ENCODE measurements around the gene DMD. TPM values are rescaled to one million over a fixed set of nuclear protein-coding genes. Genes with fewer than 3 reads are reported as not detected.

The DMD gene
- total and polyA plus RNA-seq, 2 donors (not counting 1 experiment from before 2014, with no cell fraction given) = 5.1 to 7.2 TPM

DNA sequence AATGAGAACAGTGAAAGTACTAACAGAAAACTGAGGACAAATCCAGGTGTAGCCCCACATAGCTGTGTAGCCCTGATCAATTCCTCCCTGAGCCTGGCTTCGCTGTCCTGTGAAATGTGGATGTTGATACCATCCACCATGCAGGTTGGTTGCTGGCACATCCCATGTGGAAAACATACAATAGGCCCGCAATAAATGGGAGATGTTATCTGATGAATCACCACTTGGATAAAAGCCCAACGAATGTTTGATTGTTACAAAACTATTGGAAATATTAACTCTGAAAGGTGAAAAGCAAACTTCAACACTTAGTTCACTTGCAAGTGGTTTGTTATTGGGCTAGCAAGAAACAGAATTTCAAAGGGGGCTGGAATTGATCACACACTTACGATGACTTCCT, 1953.2 kb downstream of the DMD start:
- Histone ChIP-seq H3K9me3 (ENCODE audit: control insufficient read depth, insufficient read depth, low read depth, low read length) (no peaks in the 10 kb centered on the region), H3K27ac (ENCODE audit: insufficient read depth, low read length) (no peak overlapping the region), H4K20me1 (ENCODE audit: control insufficient read depth, extremely low read depth, insufficient read depth, low read length) (no peaks in the 10 kb centered on the region), H3K4me1 (ENCODE audit: control insufficient read depth, extremely low read depth, insufficient read depth, low read length) (no peaks in the 10 kb centered on the region), H2AFZ (ENCODE audit: low read length) (no peak overlapping the region), H3K4me2 (ENCODE audit: extremely low read depth, insufficient read depth, low read length) (no peak overlapping the region), H3K9ac (ENCODE audit: insufficient read depth, low read length) (no peak overlapping the region), H3K27me3 (ENCODE audit: control insufficient read depth, insufficient read depth, low read length) (no peaks in the 10 kb centered on the region), H3K4me3 (replicated peaks in 1 of 4; ENCODE audit: control extremely low read depth in 1 of 4, insufficient read depth in 1 of 4, low read depth in 3 of 4, low read length in 4 of 4) (no peak overlapping the region), H3K36me3 (ENCODE audit: control insufficient read depth, insufficient read depth, low read length) (no peaks in the 10 kb centered on the region), H3K79me2 (ENCODE audit: control insufficient read depth, insufficient read depth, low read length) (no peaks in the 10 kb centered on the region)
- DNase-seq (ENCODE audit: low read depth in 2 of 2) = no peak
- no peak for TF ChIP-seq CTCF (conservative IDR thresholded peaks at IDR 0.05 in 1 of 2, IDR thresholded peaks at IDR 0.05 in 1 of 2; ENCODE audit: low read depth in 1 of 2, low read length in 2 of 2)
- no peak for TF ChIP-seq EZH2 (IDR thresholded peaks at IDR 0.05; ENCODE audit: low read length, missing control alignments)

DNA sequence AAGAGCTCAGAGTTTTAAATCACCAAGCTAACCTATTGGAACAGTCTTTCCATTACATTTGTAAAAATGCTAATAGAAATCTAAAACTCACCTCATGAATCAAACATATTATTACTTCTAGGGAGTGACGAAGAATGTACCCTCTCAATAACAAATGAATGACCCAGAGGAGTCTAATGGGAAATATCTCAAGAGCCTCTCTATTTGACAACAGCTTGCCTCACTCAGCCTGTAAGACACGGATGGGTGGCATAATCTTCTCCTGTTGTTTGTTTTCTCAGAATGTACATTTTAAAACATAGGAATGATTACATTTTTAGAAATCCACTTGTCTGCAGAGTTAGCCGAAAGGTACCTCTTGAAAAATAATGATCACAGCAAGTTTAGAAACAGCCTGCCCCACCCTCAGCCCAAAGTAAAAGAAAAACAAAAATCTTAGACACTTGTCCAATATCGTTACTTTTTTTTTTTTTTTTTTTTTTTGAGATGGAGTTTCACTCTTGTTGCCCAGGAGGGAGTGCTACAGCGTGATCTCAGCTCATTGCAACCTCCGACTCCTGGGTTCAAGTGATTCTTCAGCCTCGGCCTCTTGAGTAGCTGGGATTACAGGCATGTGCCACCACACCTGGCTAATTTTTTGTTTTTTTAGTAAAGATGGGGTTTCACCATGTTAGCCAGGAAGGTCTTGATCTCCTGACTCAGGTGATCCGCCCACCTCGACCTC, 1955.9 kb downstream of the DMD start:
- Histone ChIP-seq H3K9me3 (ENCODE audit: control insufficient read depth, insufficient read depth, low read depth, low read length) (no peaks in the 10 kb centered on the region), H4K20me1 (ENCODE audit: control insufficient read depth, extremely low read depth, insufficient read depth, low read length) (no peaks in the 10 kb centered on the region), H3K36me3 (ENCODE audit: control insufficient read depth, insufficient read depth, low read length) (no peaks in the 10 kb centered on the region), H3K27me3 (ENCODE audit: control insufficient read depth, insufficient read depth, low read length) (no peaks in the 10 kb centered on the region), H3K4me3 (replicated peaks in 1 of 4; ENCODE audit: control extremely low read depth in 1 of 4, insufficient read depth in 1 of 4, low read depth in 3 of 4, low read length in 4 of 4) (no peak overlapping the region), H2AFZ (ENCODE audit: low read length) (no peak overlapping the region), H3K79me2 (ENCODE audit: control insufficient read depth, insufficient read depth, low read length) (no peaks in the 10 kb centered on the region), H3K4me1 (ENCODE audit: control insufficient read depth, extremely low read depth, insufficient read depth, low read length) (no peaks in the 10 kb centered on the region), H3K9ac (ENCODE audit: insufficient read depth, low read length) (no peak overlapping the region), H3K4me2 (ENCODE audit: extremely low read depth, insufficient read depth, low read length) (no peak overlapping the region), H3K27ac (ENCODE audit: insufficient read depth, low read length) (no peak overlapping the region)
- TF ChIP-seq CTCF (conservative IDR thresholded peaks at IDR 0.05 in 1 of 2, IDR thresholded peaks at IDR 0.05 in 1 of 2; ENCODE audit: low read depth in 1 of 2, low read length in 2 of 2) (no peak), EZH2 (IDR thresholded peaks at IDR 0.05; ENCODE audit: low read length, missing control alignments) (no peak)
- no peak for DNase-seq (ENCODE audit: low read depth in 2 of 2)

DNA sequence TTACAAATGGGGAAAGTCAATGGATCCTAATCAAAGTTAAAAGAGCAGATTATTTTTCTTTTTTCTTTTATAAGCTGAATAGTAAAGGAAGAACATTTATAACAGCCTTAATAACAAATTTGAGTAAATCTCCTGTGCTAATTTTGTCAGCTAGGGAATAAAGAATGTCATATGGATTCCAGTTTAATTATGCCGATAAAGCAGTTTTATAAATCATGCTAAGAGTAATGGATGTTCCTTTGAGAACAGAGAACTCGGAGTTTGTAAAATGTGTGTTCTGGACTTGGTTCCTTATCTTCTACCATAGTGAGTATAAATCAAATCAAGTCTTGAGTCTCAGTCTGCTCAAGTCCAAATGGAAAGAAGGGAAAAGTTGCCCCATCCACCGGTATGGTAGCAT, 1959.2 kb downstream of the DMD start:
- Histone ChIP-seq H2AFZ (ENCODE audit: low read length) (no peak overlapping the region), H3K27ac (ENCODE audit: insufficient read depth, low read length) (no peak overlapping the region), H3K36me3 (ENCODE audit: control insufficient read depth, insufficient read depth, low read length) (no peaks in the 10 kb centered on the region), H4K20me1 (ENCODE audit: control insufficient read depth, extremely low read depth, insufficient read depth, low read length) (no peaks in the 10 kb centered on the region), H3K9ac (ENCODE audit: insufficient read depth, low read length) (no peak overlapping the region), H3K4me1 (ENCODE audit: control insufficient read depth, extremely low read depth, insufficient read depth, low read length) (no peaks in the 10 kb centered on the region), H3K27me3 (ENCODE audit: control insufficient read depth, insufficient read depth, low read length) (no peaks in the 10 kb centered on the region), H3K79me2 (ENCODE audit: control insufficient read depth, insufficient read depth, low read length) (no peaks in the 10 kb centered on the region), H3K4me2 (ENCODE audit: extremely low read depth, insufficient read depth, low read length) (no peak overlapping the region), H3K9me3 (ENCODE audit: control insufficient read depth, insufficient read depth, low read depth, low read length) (no peaks in the 10 kb centered on the region), H3K4me3 (replicated peaks in 1 of 4; ENCODE audit: control extremely low read depth in 1 of 4, insufficient read depth in 1 of 4, low read depth in 3 of 4, low read length in 4 of 4) (no peak overlapping the region)
- TF ChIP-seq EZH2 (IDR thresholded peaks at IDR 0.05; ENCODE audit: low read length, missing control alignments) (no peak), CTCF (conservative IDR thresholded peaks at IDR 0.05 in 1 of 2, IDR thresholded peaks at IDR 0.05 in 1 of 2; ENCODE audit: low read depth in 1 of 2, low read length in 2 of 2) (no peak)
- no peak for DNase-seq (ENCODE audit: low read depth in 2 of 2)
